ENCODE data around the gene RAG2. TPM values are rescaled to one million over a fixed set of nuclear protein-coding genes. Genes with fewer than 3 reads are reported as not detected.

The RAG2 gene
- total RNA-seq, 1 experiment from 2014 or later = not detected

- no peak for TF ChIP-seq CTCF (conservative IDR thresholded peaks at IDR 0.05)
- Mint-ChIP-seq H3K4me1 (no peaks in the 10 kb centered on the region), H3K27ac (no peak overlapping the region), H3K4me3 (no peak overlapping the region), H3K9me3 (no peaks in the 10 kb centered on the region), H3K36me3 (ENCODE audit: insufficient read depth in 1 of 3, low read depth in 3 of 3) (no peaks in the 10 kb centered on the region), H3K27me3 (ENCODE audit: low read depth) (no peaks in the 10 kb centered on the region)
- no peak overlapping the region for H4K91ac ChIP-seq (ENCODE audit: insufficient read length, low read depth, low read length)
- WGBS (ENCODE audit: extremely low coverage, insufficient read length, low lambda C conversion rate) = no CpG with 5 or more reads among the region's 5 CpGs
- no peak overlapping the region for H2BK5ac ChIP-seq (ENCODE audit: insufficient read length, low read length)
- no peak overlapping the region for H3K4me2 ChIP-seq (ENCODE audit: insufficient read depth, insufficient read length, low read length)
- no peak overlapping the region for H2AFZ ChIP-seq (ENCODE audit: low read length)
- no peak overlapping the region for H3K56ac ChIP-seq (ENCODE audit: insufficient read length, low read depth, low read length)
- no peak overlapping the region for H2BK20ac ChIP-seq (ENCODE audit: low read depth, low read length, poor library complexity, severe bottlenecking)
- H3K79me2 ChIP-seq (ENCODE audit: insufficient read depth, low read length) = no peaks in the 10 kb centered on the region
- H2BK15ac ChIP-seq (ENCODE audit: low read depth, low read length) = no peak overlapping the region
- H3K4me1 ChIP-seq (ENCODE audit: insufficient read depth, low read length) = no peaks in the 10 kb centered on the region
- no peak overlapping the region for H3K18ac ChIP-seq (ENCODE audit: insufficient read length, low read depth, low read length)
- DNase-seq = no peak
- H3K9me3 ChIP-seq (ENCODE audit: control insufficient read depth, low read depth, low read length) = no peaks in the 10 kb centered on the region
- H3K23me2 ChIP-seq (ENCODE audit: insufficient read length, low read depth, low read length, poor library complexity, severe bottlenecking) = no peaks in the 10 kb centered on the region
- no peak overlapping the region for H3K4ac ChIP-seq (ENCODE audit: low read depth, low read length)
- no peak overlapping the region for H3K23ac ChIP-seq (ENCODE audit: insufficient read length, low read depth, low read length)
- H3K27ac ChIP-seq (ENCODE audit: insufficient read length, low read depth, low read length) = no peak overlapping the region
- H3K27me3 ChIP-seq (ENCODE audit: insufficient read depth, low read length) = no peaks in the 10 kb centered on the region
- H2BK12ac ChIP-seq (ENCODE audit: insufficient read length, low read depth, low read length) = no peak overlapping the region
- H2AK5ac ChIP-seq (ENCODE audit: insufficient read length, low read length) = no peak overlapping the region
- no peak overlapping the region for H3K9ac ChIP-seq (ENCODE audit: extremely low read depth, insufficient read length, low read length)
- no peak overlapping the region for H3T11ph ChIP-seq (ENCODE audit: low read length)
- H4K20me1 ChIP-seq (ENCODE audit: control insufficient read depth, insufficient read depth, insufficient read length) = no peaks in the 10 kb centered on the region
- no peak overlapping the region for H4K8ac ChIP-seq (replicated peaks; ENCODE audit: insufficient read length, low read depth, low read length)
- no peak overlapping the region for H3K14ac ChIP-seq (ENCODE audit: insufficient read depth, low read length)
- H3K79me1 ChIP-seq (ENCODE audit: insufficient read depth, low read depth, low read length, poor library complexity, severe bottlenecking) = no peaks in the 10 kb centered on the region
- H4K5ac ChIP-seq (ENCODE audit: insufficient read length, low read depth, low read length) = no peak overlapping the region
- no peak overlapping the region for H2BK120ac ChIP-seq (ENCODE audit: low read depth, low read length, poor library complexity, severe bottlenecking)
Observed at GRCh38 chr11:36619502-36619901, 21.5 kb upstream of the RAG2 start.

Data from H9 (cell line).